ENCODE results near the gene DNAJC15. TPM values are rescaled to one million over a fixed set of nuclear protein-coding genes. Genes with fewer than 3 reads are reported as not detected.
"Not testable (repeated sequence)": the region's sequence is repeated elsewhere in the genome, so short reads cannot be mapped to it uniquely, and the experiment has no call there.

DNAJC15 gene
- total RNA-seq, 1 experiment from 2014 or later = 79.8 TPM

DNA sequence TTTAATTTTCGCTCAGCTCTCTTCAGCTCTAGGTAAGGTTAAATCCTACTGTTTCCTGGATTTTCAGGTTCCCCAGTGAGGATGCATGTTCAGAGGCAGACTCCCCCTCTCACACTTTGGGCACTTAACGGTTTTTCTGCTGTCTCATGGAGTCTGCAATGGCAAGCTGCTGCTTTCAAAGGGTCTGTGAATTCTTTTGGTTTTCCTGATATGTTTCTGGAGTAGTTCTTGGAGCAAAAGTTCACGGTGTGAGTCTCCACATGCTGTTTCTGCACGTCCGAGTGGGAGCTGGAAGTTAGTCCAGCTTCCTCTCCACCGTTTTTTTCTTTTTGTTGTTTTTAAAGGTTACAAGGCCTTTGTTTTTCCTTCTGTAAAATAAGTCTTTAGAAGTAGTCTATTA is 35.4 kb downstream of the DNAJC15 start:
- Histone ChIP-seq H3K9ac (ENCODE audit: low read length) (no peak overlapping the region), H3K27ac (ENCODE audit: low read length) (peak overlapping the region; percentile 88), H3K4me3 (ENCODE audit: low read length) (no peak overlapping the region), H3K9me3 (ENCODE audit: low read length) (no peaks in the 10 kb centered on the region), H2AFZ (ENCODE audit: low read length) (no peak overlapping the region), H3K4me1 (ENCODE audit: low read length) (peaks cover 67% of the 10 kb centered on the region), H3K79me2 (ENCODE audit: low read length) (peaks cover 97% of the 10 kb centered on the region), H3K9me2 (replicated peaks; ENCODE audit: insufficient read depth, low read length) (no peaks in the 10 kb centered on the region), H3K36me3 (ENCODE audit: insufficient read depth, low read length) (peaks cover 11% of the 10 kb centered on the region), H3K4me2 (ENCODE audit: low read depth, low read length, poor library complexity, severe bottlenecking) (no peak overlapping the region), H3K27me3 (ENCODE audit: low read length) (no peaks in the 10 kb centered on the region), H4K20me1 (ENCODE audit: insufficient read depth, low read depth, low read length) (peaks cover 4% of the 10 kb centered on the region; the same call in 1 of the 2 replicates)
- no peak for DNase-seq

GRCh38 chr13:43059779-43060178 is 36.4 kb downstream of the DNAJC15 start:
- not testable (repeated sequence) for H3K9ac ChIP-seq (ENCODE audit: low read length); DNase-seq; H3K27me3 ChIP-seq (ENCODE audit: low read length); H3K4me2 ChIP-seq (ENCODE audit: low read depth, low read length, poor library complexity, severe bottlenecking); H3K27ac ChIP-seq (ENCODE audit: low read length); H3K9me2 ChIP-seq (replicated peaks; ENCODE audit: insufficient read depth, low read length); H4K20me1 ChIP-seq (ENCODE audit: insufficient read depth, low read depth, low read length); H2AFZ ChIP-seq (ENCODE audit: low read length); H3K9me3 ChIP-seq (ENCODE audit: low read length); H3K4me3 ChIP-seq (ENCODE audit: low read length)
- H3K4me1 ChIP-seq (ENCODE audit: low read length) = peaks cover 67% of the 10 kb centered on the region
- H3K79me2 ChIP-seq (ENCODE audit: low read length) = peaks cover 97% of the 10 kb centered on the region
- H3K36me3 ChIP-seq (ENCODE audit: insufficient read depth, low read length) = peaks cover 20% of the 10 kb centered on the region

- not testable (repeated sequence) for DNase-seq; H3K9me3 ChIP-seq (ENCODE audit: low read length); H4K20me1 ChIP-seq (ENCODE audit: insufficient read depth, low read depth, low read length); H2AFZ ChIP-seq (ENCODE audit: low read length); H3K27me3 ChIP-seq (ENCODE audit: low read length); H3K9ac ChIP-seq (ENCODE audit: low read length); H3K4me2 ChIP-seq (ENCODE audit: low read depth, low read length, poor library complexity, severe bottlenecking); H3K4me3 ChIP-seq (ENCODE audit: low read length); H3K9me2 ChIP-seq (replicated peaks; ENCODE audit: insufficient read depth, low read length); H3K27ac ChIP-seq (ENCODE audit: low read length)
- Histone ChIP-seq H3K79me2 (ENCODE audit: low read length) (peaks cover 97% of the 10 kb centered on the region), H3K36me3 (ENCODE audit: insufficient read depth, low read length) (peaks cover 31% of the 10 kb centered on the region), H3K4me1 (ENCODE audit: low read length) (peaks cover 66% of the 10 kb centered on the region)
These were observed 37.4 kb downstream of the DNAJC15 start for GRCh38 chr13:43060806-43061205.

GRCh38 chr13:43061496-43062280 is 38.3 kb downstream of the DNAJC15 start:
- Histone ChIP-seq H3K9me2 (replicated peaks; ENCODE audit: insufficient read depth, low read length) (no peaks in the 10 kb centered on the region), H3K4me1 (ENCODE audit: low read length) (peaks cover 57% of the 10 kb centered on the region), H3K79me2 (ENCODE audit: low read length) (peaks cover 95% of the 10 kb centered on the region), H3K9me3 (ENCODE audit: low read length) (no peaks in the 10 kb centered on the region), H4K20me1 (ENCODE audit: insufficient read depth, low read depth, low read length) (peaks cover 4% of the 10 kb centered on the region; the same call in 1 of the 2 replicates), H3K27ac (ENCODE audit: low read length) (0 out of 2 replicates have a peak overlapping the region, but pooled peaks have one; percentile 2), H2AFZ (ENCODE audit: low read length) (no peak overlapping the region), H3K4me3 (ENCODE audit: low read length) (no peak overlapping the region), H3K27me3 (ENCODE audit: low read length) (no peaks in the 10 kb centered on the region), H3K9ac (ENCODE audit: low read length) (no peak overlapping the region), H3K4me2 (ENCODE audit: low read depth, low read length, poor library complexity, severe bottlenecking) (no peak overlapping the region), H3K36me3 (ENCODE audit: insufficient read depth, low read length) (peaks cover 35% of the 10 kb centered on the region)
- DNase-seq = no peak

DNA sequence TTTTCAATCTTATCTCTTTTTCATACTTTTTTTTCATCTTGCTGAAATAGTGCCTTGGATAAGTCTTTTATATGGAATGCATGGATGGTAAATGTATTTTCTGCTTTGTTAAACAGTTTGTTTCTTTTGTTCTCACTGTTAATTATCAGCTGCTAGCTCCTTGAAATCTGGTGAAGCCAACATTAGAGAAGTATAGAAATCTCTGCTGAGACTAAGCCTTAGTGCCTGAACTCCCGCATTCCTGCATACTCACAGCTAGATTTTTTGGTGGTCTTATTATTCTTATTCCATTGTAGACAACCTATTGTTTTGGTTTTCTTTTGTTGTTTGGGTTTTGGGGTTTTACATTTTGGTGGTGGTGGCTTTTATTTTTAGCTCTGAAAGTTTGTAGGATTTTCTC is 48.4 kb downstream of the DNAJC15 start:
- Histone ChIP-seq H3K27me3 (ENCODE audit: low read length) (no peaks in the 10 kb centered on the region), H3K79me2 (ENCODE audit: low read length) (peaks cover 95% of the 10 kb centered on the region), H3K36me3 (ENCODE audit: insufficient read depth, low read length) (peaks cover 44% of the 10 kb centered on the region), H3K4me2 (ENCODE audit: low read depth, low read length, poor library complexity, severe bottlenecking) (no peak overlapping the region), H4K20me1 (ENCODE audit: insufficient read depth, low read depth, low read length) (no peaks in the 10 kb centered on the region), H3K9me2 (replicated peaks; ENCODE audit: insufficient read depth, low read length) (no peaks in the 10 kb centered on the region), H3K4me3 (ENCODE audit: low read length) (no peak overlapping the region), H3K9ac (ENCODE audit: low read length) (no peak overlapping the region), H3K27ac (ENCODE audit: low read length) (peak overlapping the region; percentile 12; the same call in 1 of the 2 replicates), H3K4me1 (ENCODE audit: low read length) (peaks cover 67% of the 10 kb centered on the region), H2AFZ (ENCODE audit: low read length) (no peak overlapping the region), H3K9me3 (ENCODE audit: low read length) (no peaks in the 10 kb centered on the region)
- DNase-seq = no peak

DNA sequence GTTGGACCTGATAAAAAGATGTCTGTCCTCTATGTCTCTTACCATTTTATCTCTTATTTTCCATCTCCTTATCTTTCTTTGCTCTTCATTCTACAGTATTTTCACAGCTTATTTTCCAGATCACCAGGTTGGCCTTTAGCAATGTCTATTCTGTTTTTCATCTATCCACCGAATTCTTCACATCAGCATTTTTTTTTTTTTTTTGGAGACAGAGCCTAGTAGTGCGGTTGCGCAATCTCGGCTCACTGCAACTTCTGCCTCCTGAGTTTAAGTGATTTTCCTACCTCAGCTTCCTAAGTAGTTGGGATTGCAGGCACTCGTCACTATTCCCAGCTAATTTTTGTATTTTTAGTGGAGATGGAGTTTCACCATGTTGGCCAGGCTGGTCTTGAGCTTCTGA is 49.0 kb downstream of the DNAJC15 start:
- no peak overlapping the region for H3K9ac ChIP-seq (ENCODE audit: low read length)
- H4K20me1 ChIP-seq (ENCODE audit: insufficient read depth, low read depth, low read length) = no peaks in the 10 kb centered on the region
- H3K27me3 ChIP-seq (ENCODE audit: low read length) = no peaks in the 10 kb centered on the region
- H3K4me3 ChIP-seq (ENCODE audit: low read length) = no peak overlapping the region
- DNase-seq = no peak
- no peaks in the 10 kb centered on the region for H3K9me2 ChIP-seq (replicated peaks; ENCODE audit: insufficient read depth, low read length)
- peak overlapping the region; percentile 12; the same call in 1 of the 2 replicates for H3K27ac ChIP-seq (ENCODE audit: low read length)
- H3K9me3 ChIP-seq (ENCODE audit: low read length) = no peaks in the 10 kb centered on the region
- H2AFZ ChIP-seq (ENCODE audit: low read length) = no peak overlapping the region
- peaks cover 67% of the 10 kb centered on the region for H3K4me1 ChIP-seq (ENCODE audit: low read length)
- H3K36me3 ChIP-seq (ENCODE audit: insufficient read depth, low read length) = peaks cover 38% of the 10 kb centered on the region
- no peak overlapping the region for H3K4me2 ChIP-seq (ENCODE audit: low read depth, low read length, poor library complexity, severe bottlenecking)
- H3K79me2 ChIP-seq (ENCODE audit: low read length) = peaks cover 95% of the 10 kb centered on the region

DNA sequence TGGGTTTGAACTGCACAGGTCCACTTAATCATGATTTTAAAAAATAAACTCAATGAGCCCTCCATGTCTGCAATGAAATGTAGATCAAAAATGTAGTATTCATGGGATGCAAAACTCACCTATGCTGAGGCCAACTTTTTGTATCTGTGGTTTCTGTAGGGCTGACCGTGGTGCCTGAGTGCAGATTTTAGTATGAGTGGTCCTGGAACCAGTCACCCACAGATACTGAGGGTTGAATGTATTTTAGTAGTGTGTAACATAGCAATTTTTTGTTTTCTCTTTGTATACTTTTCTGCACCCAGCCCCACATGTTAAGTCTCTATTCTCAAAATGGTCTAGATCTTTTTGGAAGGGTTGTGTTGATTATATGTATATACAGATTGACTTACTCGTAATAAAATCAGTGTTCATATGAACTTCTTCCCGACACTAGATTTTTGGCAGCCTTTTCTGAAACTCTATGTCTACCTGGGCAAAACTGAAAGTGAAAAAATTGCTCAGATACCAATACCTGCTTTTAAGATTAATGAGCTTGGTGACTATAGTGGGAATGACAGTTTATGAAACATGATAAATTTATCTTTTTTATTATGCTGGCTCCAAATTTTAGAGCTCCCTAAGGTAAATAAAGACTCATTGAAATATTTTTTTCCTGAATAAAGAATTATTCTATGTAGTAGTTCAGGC is 51.6 kb downstream of the DNAJC15 start:
- Histone ChIP-seq H3K9me3 (ENCODE audit: low read length) (no peaks in the 10 kb centered on the region), H3K27me3 (ENCODE audit: low read length) (no peaks in the 10 kb centered on the region), H3K9ac (ENCODE audit: low read length) (no peak overlapping the region; the same call in 1 of the 2 replicates), H3K4me1 (ENCODE audit: low read length) (peaks cover 65% of the 10 kb centered on the region), H3K4me2 (ENCODE audit: low read depth, low read length, poor library complexity, severe bottlenecking) (peak overlapping the region; percentile 46), H4K20me1 (ENCODE audit: insufficient read depth, low read depth, low read length) (no peaks in the 10 kb centered on the region), H3K36me3 (ENCODE audit: insufficient read depth, low read length) (peaks cover 37% of the 10 kb centered on the region), H2AFZ (ENCODE audit: low read length) (no peak overlapping the region), H3K9me2 (replicated peaks; ENCODE audit: insufficient read depth, low read length) (no peaks in the 10 kb centered on the region), H3K79me2 (ENCODE audit: low read length) (peaks cover 96% of the 10 kb centered on the region), H3K4me3 (ENCODE audit: low read length) (0 out of 2 replicates have a peak overlapping the region, but pooled peaks have one; percentile 6), H3K27ac (ENCODE audit: low read length) (peak overlapping the region; percentile 52)
- DNase-seq = no peak

DNA sequence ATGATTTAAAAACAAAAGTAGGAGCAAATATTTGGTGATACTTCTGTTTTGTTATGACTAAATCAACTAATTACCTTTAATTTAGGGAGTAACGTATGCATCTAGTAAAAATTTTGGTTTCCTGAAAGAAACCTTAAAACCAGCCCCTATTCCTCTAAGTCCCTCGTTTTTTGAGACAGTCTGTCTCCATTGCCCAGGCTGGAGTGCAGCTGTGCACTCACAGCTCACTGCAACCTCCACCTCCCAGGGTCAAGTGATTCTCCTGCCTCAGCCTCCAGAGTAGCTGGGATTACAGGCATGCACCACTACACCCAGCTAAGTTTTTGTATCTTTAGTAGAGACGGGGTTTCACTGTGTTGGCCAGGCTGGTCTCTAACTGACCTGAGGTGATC is 52.1 kb downstream of the DNAJC15 start:
- not testable (repeated sequence) for H3K4me2 ChIP-seq (ENCODE audit: low read depth, low read length, poor library complexity, severe bottlenecking); H3K27me3 ChIP-seq (ENCODE audit: low read length); H4K20me1 ChIP-seq (ENCODE audit: insufficient read depth, low read depth, low read length); DNase-seq; H2AFZ ChIP-seq (ENCODE audit: low read length); H3K9me3 ChIP-seq (ENCODE audit: low read length); H3K4me3 ChIP-seq (ENCODE audit: low read length); H3K9me2 ChIP-seq (replicated peaks; ENCODE audit: insufficient read depth, low read length); H3K9ac ChIP-seq (ENCODE audit: low read length)
- Histone ChIP-seq H3K4me1 (ENCODE audit: low read length) (peaks cover 60% of the 10 kb centered on the region), H3K79me2 (ENCODE audit: low read length) (peaks cover 96% of the 10 kb centered on the region), H3K36me3 (ENCODE audit: insufficient read depth, low read length) (peaks cover 37% of the 10 kb centered on the region), H3K27ac (ENCODE audit: low read length) (peak overlapping the region; percentile 52; the same call in 1 of the 2 replicates)

Measured in Karpas-422 (cell line).